Right ventricle myocardium superior (tissue), 1 donor: Measurements from ENCODE around the gene TSEN15. TPM values are rescaled to one million over a fixed set of nuclear protein-coding genes. Genes with fewer than 3 reads are reported as not detected.
"Not testable (repeated sequence)": the region's sequence is repeated elsewhere in the genome, so short reads cannot be mapped to it uniquely, and the experiment has no call there.

ENCODE experiments used
- ATAC-seq: fragments of 200-7000 bp; cut with Tn5 transposase; one replicate; pipeline ENCODE4 v1.9.1; 2020; ENCODE audit warnings: mild to moderate bottlenecking; ENCODE audit not compliant: poor library complexity
- DNase-seq: peaks from one replicate; pipeline ENCODE4 v3.0.0-alpha.2; 2020
- intact Hi-C: fragments of 100-400 bp; cut with DNase I; formaldehyde crosslinking; loops from one replicate; pipeline ENCODE4 v1.11.2; 2022
- total RNA-seq: library from RNA; stranded (reverse); fragmentation: NEBNext Ultra II Directional; extraction: Animal tissue kit (Norgen Biotek cat#: 25700); gene quantifications from one replicate; pipeline ENCODE4 v1.2.1, GENCODE V29; 2021
- donor health status: DM: no; HTN: yes; CAD: no; lungs with severe emphysema.

TSEN15 gene
- total RNA-seq, 1 donor from 2014 or later = 25.0 TPM

DNA sequence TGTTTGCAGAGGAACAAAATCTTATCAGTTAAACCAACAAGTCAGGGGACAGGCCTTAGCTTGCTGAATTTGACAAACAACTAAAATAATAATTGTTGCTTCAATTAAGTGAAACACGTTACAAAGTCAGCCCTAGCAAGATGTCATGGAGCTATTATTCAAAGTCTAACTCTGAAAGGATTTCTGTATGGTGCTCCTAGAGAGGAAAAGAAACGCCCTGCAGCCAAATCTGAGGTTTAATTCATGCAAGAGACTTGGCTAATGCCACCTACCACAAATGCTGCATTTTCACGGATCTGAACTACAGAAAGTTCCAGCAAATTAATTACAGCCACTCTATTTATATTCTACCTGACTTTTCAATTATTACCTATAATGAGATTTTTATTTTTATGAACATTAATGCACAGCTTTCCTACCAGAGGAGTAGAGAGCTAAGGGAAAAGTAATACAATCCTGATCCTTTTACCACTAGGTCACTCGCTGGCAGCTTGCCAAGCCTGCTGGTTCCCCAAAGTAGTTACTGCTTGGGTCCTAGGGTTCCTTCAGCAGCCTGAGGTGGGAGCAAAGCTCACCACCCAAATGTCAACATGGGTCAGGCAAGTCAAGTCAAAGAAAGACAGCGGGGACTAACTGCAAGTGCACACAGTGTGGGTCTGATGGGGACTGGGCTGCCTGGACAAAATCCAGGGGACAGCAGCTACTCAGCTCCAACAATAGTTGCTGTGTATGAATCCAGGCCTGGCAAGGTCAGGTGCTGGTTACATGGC is 22.5 kb upstream of the TSEN15 start:
- DNase-seq (peak; percentile 75), ATAC-seq (no peak)
- intact Hi-C loops = no loop called here

DNA sequence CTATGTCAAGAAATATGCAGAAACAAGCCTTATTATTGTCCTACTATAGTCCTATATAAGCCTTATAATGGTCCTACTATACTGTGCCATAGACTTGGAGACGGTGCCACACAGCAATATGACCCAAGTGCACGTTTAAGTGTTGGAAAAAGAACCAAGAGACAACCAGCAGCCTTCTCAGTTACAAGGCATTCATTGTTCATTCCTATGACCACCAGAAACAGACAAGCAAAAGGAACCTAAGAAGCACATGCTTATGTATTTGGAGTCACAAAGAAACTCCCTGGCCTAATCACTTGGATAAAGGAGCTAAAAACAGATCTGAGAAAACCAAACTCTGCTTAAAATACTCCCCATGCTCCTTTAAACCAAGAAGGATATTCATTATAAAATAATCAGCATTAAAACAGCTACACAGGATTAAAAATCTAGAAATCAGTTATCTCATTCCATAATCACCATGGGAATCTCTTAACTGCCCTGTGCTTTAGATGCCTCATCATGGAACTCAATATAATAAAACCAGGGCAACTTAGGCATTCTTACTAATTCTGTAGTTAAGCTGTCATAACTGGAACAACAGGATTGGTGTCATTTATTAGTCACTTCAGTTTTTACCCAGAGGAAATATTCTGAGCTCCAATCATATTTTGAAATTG is 21.0 kb upstream of the TSEN15 start:
- ATAC-seq = no peak
- intact Hi-C loops = no loop called here

DNA sequence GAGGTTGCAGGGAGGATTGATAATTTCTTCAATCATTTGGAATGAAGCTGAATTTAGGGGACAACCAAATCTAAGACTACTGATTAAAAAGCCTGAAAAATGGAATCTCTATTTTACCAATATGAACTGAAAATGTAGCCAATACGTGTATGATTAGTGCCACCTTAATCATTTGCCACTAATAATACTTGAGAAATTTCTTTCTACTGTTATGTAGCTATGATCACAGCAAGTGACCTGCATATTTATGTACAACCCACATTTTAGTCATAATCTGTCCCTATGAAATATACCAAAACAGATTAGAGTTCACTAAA is 20.5 kb upstream of the TSEN15 start:
- intact Hi-C loops = no loop called here
- DNase-seq (no peak), ATAC-seq (no peak)

More for the DNA sequence above, 21.0 kb upstream of the TSEN15 start:
- no peak for DNase-seq

DNA sequence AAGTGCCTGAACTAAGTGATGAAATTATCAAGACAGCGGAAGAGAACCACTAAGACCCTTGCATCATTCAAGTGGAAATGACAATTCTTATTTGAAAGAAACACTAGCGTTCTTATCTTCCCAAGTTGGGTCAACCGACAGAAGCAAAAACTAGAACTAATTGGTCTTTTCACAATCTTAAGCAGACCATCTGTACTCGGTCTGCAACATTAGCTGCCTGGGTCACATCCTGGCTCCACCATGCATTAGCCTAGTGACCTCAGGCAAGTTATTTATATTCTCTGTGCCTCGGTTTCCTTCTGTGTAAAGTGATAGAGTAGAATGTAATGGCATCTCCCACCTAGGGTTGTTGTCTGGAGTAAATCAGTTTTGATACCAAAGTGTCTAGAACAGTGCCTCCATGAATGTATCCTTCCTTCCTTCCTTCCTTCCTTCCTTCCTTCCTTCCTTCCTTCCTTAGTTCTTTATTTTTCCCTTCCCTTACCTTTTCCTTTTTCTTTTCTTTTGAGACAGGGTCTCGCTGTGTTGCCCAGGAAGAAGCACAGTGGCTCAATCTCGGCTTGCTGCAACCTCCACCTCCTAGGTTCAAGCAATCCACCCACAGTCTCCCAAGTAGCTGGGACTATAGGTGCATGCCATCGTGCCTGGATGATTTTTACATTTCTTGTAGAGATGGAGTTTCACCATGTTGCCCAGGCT is 20.0 kb upstream of the TSEN15 start:
- ATAC-seq = no peak
- intact Hi-C loops = no loop called here
- no peak for DNase-seq

DNA sequence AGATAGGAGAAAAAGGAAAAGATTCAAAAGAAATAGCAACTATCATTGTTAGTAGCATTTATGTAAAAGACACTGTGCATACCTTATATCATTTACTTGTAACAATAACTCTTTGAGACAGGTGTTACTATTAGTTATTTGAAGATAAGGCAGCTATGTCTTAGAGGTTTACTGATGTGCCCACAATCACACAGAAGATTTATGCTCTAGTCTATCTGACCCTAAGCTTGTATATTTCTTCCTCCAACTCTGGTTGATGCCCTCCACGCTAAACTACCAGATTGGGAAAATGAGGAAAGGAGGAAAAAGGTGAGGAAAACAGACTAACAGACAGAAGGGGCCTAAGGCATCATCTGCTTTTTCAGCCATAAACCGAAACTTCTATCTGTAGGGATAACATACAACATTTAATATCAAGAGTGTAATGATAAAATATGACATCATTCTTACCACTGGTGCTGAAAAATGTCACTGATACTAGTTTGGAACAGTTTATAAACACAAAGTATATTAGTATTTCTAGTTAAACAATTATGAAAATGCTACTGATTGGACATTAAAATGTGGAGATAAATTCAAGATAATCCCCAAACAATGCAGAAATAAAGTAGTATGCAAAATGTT is 19.1 kb upstream of the TSEN15 start:
- DNase-seq = no peak
- no peak for ATAC-seq
- intact Hi-C loops = no loop called here

DNA sequence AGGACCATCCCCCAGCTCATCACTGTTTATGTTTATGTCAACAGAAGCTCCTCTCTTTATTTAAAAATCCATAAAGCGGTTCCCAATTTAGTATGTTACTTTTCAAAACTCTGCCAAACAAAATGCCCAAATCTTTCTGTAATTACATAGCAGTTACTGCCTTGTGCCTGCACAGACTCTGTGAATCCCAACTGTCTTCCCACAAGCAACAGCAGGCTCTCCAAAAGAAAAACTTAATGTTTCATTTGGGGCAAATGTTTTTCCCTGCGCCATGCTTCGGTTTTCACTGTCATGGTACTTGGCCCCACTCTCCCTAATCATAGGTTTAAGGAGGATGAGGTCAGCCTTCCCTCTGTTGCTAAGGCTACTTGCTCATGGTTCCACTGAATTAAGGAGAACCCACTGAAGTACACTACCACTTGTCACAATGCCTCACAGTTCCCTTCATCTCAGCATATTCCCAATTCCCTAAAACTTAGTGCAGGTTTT is 18.6 kb upstream of the TSEN15 start:
- intact Hi-C loops = no loop called here
- ATAC-seq (no peak), DNase-seq (no peak)

DNA sequence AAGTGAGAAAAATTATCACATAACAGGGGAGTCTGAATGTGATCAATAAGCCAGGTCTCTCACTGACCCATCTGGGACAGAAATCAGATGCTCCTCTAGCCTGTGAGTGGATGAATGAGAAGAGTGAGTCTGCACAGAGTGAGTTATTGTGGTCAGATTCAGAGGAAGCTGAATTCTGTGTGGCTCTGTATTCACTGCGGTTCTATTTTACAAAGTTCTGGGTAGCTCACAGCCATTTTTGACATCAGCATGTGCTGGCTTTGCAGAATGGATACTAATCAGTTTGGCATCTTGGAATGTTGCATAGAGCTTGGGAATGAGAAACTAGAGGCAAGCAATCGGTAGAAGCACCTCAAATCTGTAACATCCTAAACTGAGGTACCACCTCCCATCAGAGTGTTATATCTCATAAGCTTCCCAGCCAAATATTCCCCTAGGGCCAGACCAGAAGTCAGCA is 17.8 kb upstream of the TSEN15 start:
- no peak for DNase-seq
- intact Hi-C loops = no loop called here
- no peak for ATAC-seq

DNA sequence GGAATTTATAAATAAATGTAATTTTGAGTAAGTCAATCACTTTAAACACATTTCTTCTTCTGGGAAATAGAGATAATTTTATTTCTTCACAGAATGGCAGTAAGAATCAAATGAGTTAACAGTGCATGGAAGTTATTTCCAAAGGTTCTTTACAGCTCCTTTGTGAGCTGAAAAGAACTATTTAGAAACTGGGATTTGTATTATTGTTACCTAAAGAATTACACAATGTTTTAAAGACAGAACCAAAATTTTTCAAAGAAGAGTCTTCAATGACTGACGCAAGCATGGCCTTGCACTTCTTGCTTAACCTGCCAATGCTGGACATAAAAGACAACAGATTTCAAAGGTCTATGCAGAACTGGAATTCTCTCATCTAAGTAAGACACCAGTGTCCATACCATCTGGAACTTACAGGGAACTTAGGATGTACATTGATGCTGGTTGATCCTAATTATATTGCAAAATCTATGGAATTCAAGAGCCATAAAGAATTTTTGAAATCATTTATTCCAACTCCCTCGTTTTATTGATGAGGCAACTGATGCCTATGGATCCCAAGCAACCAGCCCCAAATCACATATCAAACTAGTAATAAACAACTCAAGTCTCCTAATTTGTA is 16.7 kb upstream of the TSEN15 start:
- intact Hi-C loops = no loop called here
- DNase-seq (no peak), ATAC-seq (no peak)

DNA sequence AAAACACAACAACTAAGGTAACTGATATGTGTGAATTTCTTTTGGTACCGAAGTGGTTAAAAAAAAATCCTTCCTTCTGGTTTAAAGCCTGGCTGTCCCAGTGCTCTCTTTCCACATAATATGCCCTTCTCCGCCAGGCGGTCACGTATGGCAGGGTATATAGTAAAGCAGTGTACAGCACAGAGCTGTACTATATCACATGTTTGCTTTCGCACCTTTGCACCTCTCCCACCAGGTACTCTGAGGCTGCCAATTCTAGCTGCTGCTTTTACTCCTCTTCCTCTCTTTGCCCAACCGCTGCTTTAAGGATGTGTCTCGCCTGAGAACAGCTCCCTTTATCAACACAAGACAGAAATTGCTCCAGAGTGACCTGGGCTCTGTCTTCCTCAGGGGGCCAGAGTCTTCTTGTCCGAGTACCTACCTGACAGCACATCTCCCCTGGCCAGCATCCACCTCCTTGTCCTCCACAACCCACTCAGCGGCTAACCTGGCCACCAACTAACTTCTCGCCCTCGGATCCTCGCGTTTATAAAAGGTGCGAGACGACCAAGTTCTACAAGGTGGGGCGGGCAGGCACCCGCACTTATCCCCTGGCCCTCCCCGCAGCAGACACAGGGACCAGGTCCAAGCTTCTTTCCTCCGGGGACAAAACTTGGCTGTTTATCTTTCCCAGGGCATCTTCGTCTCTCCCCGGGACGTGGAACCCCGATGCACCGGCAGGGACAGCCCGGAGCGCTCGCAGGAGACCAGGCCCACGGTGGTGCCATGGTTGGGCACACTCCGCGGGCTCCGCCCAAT is 15.6 kb upstream of the TSEN15 start:
- ATAC-seq = no peak
- intact Hi-C loops = no loop called here
- no peak for DNase-seq

DNA sequence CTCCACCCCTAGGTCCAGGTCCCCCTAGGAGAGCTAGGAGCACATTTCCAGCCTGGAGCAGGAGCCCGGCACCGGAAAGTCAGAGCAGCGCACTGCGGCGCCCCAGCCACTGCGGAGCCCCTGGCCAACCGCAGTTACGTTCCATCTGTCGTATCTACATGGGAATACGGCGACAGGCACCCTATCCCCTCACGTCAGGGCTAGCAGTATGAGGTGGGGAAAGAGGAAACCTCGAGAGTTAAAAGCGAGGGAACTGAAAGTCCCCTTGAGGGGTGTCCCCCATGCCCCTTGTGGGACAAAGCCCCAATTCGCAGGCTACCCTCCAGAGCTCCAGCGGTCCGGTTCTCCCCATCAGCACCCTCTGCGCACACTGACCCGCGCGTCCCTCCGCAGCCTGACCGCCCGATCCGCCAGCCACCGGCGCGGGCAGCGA is 15.0 kb upstream of the TSEN15 start:
- ATAC-seq (peak; percentile 77), DNase-seq (peak; percentile 65)
- intact Hi-C loops = no loop called here

DNA sequence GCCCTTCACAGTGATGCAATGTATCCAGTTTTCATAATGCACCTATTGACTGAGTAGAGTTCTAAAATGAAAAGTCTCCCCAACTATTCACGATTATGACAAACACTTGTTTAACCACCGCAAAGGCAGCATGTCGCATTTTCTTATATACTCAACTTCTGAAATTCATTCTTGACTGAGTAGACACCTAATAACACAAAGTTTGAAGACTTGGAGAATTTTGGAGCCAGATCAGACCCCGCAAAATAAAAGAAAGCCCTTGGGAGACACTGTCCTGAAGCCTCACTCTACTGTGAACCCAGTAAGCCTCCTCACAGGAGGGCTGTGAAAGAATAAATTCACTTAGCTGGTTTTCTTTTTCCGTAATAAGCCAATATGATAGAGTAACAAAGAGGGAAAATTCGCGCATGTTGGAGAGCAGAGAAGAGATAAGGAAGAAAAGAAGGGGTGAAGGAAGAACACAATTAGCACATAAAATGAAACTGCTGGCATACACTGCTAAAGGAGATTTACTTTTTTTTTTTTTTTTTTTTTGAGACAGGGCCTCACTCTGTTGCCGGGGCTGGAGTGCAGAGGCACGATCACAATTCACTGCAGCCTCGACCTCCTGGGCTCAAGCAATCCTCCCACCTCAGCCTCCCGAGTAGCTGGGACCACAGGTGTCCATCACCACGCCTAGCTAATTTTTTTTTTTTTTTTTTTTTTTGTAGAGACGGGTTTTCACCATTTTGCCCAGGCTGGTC is 13.5 kb upstream of the TSEN15 start:
- intact Hi-C loops = no loop called here
- no peak for DNase-seq
- ATAC-seq = no peak

DNA sequence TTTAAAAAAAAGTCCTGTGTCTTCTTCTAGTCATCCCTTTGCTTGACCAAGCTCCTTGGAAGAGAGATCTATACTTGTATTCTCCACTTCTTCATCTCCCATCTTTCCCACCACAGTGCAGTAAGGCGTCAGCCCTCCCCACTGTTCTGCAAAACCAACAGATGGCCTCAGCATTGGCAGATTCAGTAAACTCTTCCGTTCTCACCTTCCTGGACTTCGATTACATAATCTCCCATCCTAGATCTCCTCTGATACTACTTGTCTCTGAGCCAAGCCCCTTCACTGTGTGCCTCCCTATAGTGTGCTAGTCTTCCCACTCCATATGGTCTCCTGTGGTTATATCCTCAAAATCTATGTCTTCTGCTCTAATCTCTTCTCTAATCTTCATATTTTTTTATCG is 12.4 kb upstream of the TSEN15 start:
- ATAC-seq (no peak), DNase-seq (no peak)
- intact Hi-C loops = no loop called here

DNA sequence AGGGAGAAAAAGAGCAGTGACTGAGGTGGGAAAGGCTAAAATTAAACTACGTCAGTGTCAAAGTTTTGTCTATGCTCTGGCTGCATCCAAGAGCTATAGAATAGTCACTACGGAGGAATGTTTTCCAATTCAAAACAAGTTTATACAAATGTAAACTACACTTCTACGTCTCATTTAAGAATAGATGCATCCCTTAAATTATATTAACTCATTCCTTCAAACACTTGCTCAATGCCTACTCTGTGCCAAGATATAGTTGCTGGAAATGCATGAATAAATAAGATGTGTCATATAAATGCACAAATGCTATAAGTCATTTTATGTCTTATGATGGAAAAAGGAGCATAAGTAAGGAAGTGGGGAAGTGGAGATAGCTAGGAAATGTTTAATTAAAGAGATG is 9.8 kb upstream of the TSEN15 start:
- no peak for DNase-seq
- ATAC-seq = no peak
- intact Hi-C loops = loop anchor here (10.0 kb wide), 1 partner anchor 107 kb away; no protein-coding TSS in a partner anchor

DNA sequence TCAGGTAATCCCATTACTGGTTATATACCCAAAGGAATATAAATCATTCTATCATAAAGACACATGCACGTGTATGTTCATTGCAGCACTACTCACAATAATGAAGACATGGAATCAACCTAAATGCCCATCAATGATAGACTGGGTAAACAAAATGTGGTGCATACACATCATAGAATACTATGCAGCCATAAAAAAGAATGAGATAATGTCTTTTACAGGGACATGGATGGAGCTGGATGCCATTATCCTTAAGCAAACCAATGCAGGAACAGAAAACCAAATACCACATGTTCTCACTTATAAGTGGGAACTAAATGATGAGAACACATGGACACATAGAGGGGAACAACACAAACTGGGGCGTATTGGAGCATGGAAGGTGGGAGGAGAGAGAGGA is 8.2 kb upstream of the TSEN15 start:
- not testable (repeated sequence) for ATAC-seq, DNase-seq
- intact Hi-C loops = loop anchor here (10.0 kb wide), 1 partner anchor 109 kb away; no protein-coding TSS in a partner anchor

DNA sequence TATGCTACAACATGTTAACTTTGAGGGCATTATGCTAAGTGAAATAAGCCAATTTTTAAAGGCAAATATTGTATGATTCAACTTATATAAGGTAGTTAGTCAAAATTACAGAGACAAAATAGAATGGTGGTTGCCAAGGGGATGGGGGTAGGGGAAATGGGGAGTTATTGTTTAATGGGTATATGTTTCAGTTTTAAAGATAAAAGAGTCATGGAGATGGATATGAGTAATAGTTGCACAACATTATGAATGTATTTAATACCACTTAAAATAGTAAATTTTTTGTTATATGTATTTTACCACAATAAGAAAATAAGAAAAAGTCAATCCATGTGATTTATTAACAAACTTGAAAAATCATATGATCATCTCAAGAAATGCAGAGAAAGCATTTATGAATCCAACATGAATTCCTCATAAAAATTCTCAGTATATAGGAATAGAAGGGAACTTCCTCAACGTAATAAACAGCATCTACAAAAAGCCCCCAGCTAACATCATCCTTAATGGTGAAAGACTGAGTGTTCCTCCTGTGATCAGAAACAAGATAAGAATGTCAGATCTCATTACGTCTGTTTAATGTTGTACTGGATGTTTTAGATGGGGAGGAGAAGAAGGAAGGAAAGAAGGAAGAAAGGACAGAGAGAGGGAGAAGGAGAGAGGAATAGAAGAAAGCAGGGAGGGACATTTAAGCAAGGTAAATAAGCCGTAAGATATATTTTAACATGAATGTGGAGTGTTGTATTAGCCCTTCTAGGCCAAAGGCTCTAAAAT is 6.7 kb upstream of the TSEN15 start:
- no peak for DNase-seq
- intact Hi-C loops = loop anchor here (10.0 kb wide), 1 partner anchor 110 kb away; no protein-coding TSS in a partner anchor
- ATAC-seq = no peak

DNA sequence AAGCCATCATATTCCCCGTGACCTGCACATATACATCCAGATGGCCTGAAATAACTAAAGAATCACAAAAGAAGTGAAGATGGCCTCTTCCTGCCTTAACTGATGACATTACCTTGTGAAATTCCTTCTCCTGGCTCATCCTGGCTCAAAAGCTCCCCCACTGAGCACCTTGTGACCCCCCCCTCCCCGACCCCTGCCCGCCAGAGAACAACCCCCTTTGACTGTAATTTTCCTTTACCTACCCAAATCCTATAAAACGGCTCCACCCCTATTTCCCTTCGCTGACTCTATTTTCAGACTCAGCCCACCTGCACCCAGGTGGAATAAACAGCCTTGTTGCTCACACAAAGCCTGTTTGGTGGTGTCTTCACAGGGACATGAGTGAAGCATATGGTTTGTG is 4.0 kb upstream of the TSEN15 start:
- not testable (repeated sequence) for ATAC-seq, DNase-seq
- intact Hi-C loops = loop anchor here (10.0 kb wide), 1 partner anchor 113 kb away; no protein-coding TSS in a partner anchor
